A549 (cell line): ENCODE data around the gene WDR13. TPM values are rescaled to one million over a fixed set of nuclear protein-coding genes. Genes with fewer than 3 reads are reported as not detected.
"Not testable (repeated sequence)": the region's sequence is repeated elsewhere in the genome, so short reads cannot be mapped to it uniquely, and the experiment has no call there.

Source experiments
- ATAC-seq, 2 experiments: fragments of 200-7000 bp in 1 of 2; fragments of >200 bp in 1 of 2; cut with Nextera tagmentation in 1 of 2; cut with Tn5 transposase in 1 of 2; 3 replicates each; pipeline versions ENCODE4 v1.8.0 to v1.9.1; 2018 to 2020; ENCODE audit warnings: mild to moderate bottlenecking in 1 of 2, moderate library complexity in 1 of 2
- CTCF ChIA-PET: fragments of 300-600 bp; sonication (Branson Sonifier 250); formaldehyde crosslinking; extraction: SDS; loops from one replicate; lab custom pipeline; 2021; ENCODE audit warnings: antibody characterized with exemption, inconsistent platforms; lab: Yijun Ruan, JAX
- POLR2A ChIA-PET: fragments of 350-600 bp; formaldehyde crosslinking; extraction: SDS; loops from one replicate; lab custom pipeline; 2021; ENCODE audit warnings: antibody characterized with exemption, inconsistent platforms; lab: Yijun Ruan, JAX
- DNase-seq, 2 experiments: peaks; one replicate each; pipeline versions ENCODE4 v3.0.0 to v3.0.0-alpha.2; 2011 to 2016; ENCODE audit warnings: low read depth in 1 of 2, low spot score in 1 of 2
- FAIRE-seq: peaks from 2 replicates; lab custom pipeline; 2011; peaks lifted over from hg19 to GRCh38; lab: Jason Lieb, UNC
- H3K27ac ChIP-seq, 2 experiments: fragments of >200 bp; sonication (Bioruptor Twin); formaldehyde crosslinking; 3 replicates each; pipeline ENCODE4 v1.5.1; 2016 to 2017
- H3K4me1 ChIP-seq: fragments of >200 bp; sonication (Bioruptor Twin); formaldehyde crosslinking; 3 replicates; pipeline ENCODE4 v1.6.1; 2016
- H3K4me2 ChIP-seq: fragments of >200 bp; sonication (Bioruptor Twin); formaldehyde crosslinking; 3 replicates; pipeline ENCODE4 v1.6.1; 2016
- H3K4me3 ChIP-seq: fragments of >200 bp; sonication (Bioruptor Twin); formaldehyde crosslinking; 3 replicates; pipeline ENCODE4 v1.5.1; 2016
- H3K9me3 ChIP-seq: fragments of >200 bp; sonication (Bioruptor Twin); formaldehyde crosslinking; 3 replicates; pipeline ENCODE4 v1.6.1; 2016
- EHMT2 ChIP-seq: fragments of 200-600 bp; sonication (generic); IDR thresholded peaks from 2 replicates; pipeline ENCODE4 v1.6.1; 2016; ENCODE audit warnings: antibody characterized with exemption, low read depth, mild to moderate bottlenecking, moderate library complexity
- FOSB ChIP-seq: fragments of 250-450 bp; sonication (Bioruptor Pico); IDR thresholded peaks from 2 replicates; pipeline ENCODE4 v1.5.0; 2020; ENCODE audit warnings: mild to moderate bottlenecking, moderate library complexity
- FOSL2 ChIP-seq, 2 experiments: fragments of 450-650 bp in 1 of 2; fragments of >200 bp in 1 of 2; sonication (Bioruptor Twin) in 1 of 2; formaldehyde crosslinking; IDR thresholded peaks; 2 replicates each; pipeline versions ENCODE4 v1.5.0 to v1.6.1; 2016 to 2020; ENCODE audit warnings: mild to moderate bottlenecking in 1 of 2, moderate library complexity in 1 of 2
- HDAC2 ChIP-seq: fragments of 200-600 bp; sonication (generic); IDR thresholded peaks from 2 replicates; pipeline ENCODE4 v1.6.1; 2016
- JUN ChIP-seq, 2 experiments: fragments of >200 bp; sonication (Bioruptor Twin); formaldehyde crosslinking; IDR thresholded peaks; 2 replicates in 1 of 2; 3 replicates in 1 of 2; pipeline ENCODE4 v1.6.1; 2016 to 2017
- NR3C1 ChIP-seq: fragments of >200 bp; sonication (Bioruptor Twin); formaldehyde crosslinking; IDR thresholded peaks from 3 replicates; pipeline ENCODE4 v1.6.1; 2017
- PHF8 ChIP-seq: fragments of 200-600 bp; sonication (generic); IDR thresholded peaks from 2 replicates; pipeline ENCODE4 v1.6.1; 2016; ENCODE audit warnings: low read depth, mild to moderate bottlenecking, antibody characterized with exemption, moderate library complexity, borderline replicate concordance
- POLR2A ChIP-seq: IDR thresholded peaks from 2 replicates; pipeline ENCODE4 v1.6.1; 2012; ENCODE audit warnings: mild to moderate bottlenecking, low read length
- POLR2AphosphoS2 ChIP-seq: conservative IDR thresholded peaks from 2 replicates; pipeline ENCODE4 v1.6.1; 2012; ENCODE audit warnings: low read length, improper control_type of control experiment, inconsistent platforms
- SMC3 ChIP-seq: fragments of >200 bp; sonication (Bioruptor Twin); formaldehyde crosslinking; IDR thresholded peaks from 3 replicates; pipeline ENCODE4 v1.6.1; 2018; ENCODE audit warnings: inconsistent platforms
- TFCP2L1 ChIP-seq: fragments of 250-450 bp; sonication (Bioruptor Pico); IDR thresholded peaks from 2 replicates; pipeline ENCODE4 v1.5.0; 2021; ENCODE audit warnings: mild to moderate bottlenecking
- ZSCAN20 ChIP-seq: fragments of 250-450 bp; sonication (Bioruptor Pico); IDR thresholded peaks from 2 replicates; pipeline ENCODE4 v1.8.0; 2022; ENCODE audit warnings: mild to moderate bottlenecking, moderate library complexity
- WGBS: methylation state at CpG from one replicate; pipeline ENCODE4 v1.1.6; 2017; ENCODE audit errors: missing lambda C conversion rate; 5-methylcytosine and 5-hydroxymethylcytosine counted together
- polyA plus RNA-seq, 4 experiments: library from polyadenylated mRNA; depleted of rRNA in 3 of 4; stranded (reverse); fragments of >200 nt; fragmentation: RNase III in 1 of 4; extraction: RNeasy Plus Mini Kit Qiagen cat#74134 plus additional on column Dnase treatment in 1 of 4; gene quantifications; 2 replicates in 3 of 4; 3 replicates in 1 of 4; pipeline ENCODE4 v1.2.3, GENCODE V29; 2011 to 2017
- TF ChIP-seq, protein P1 (sequence below): fragments of >200 bp; sonication (Bioruptor Twin); formaldehyde crosslinking; IDR thresholded peaks from 2 replicates; pipeline ENCODE4 v1.6.1; 2016
- TF ChIP-seq, protein P2 (sequence below): fragments of 150-350 bp; IDR thresholded peaks from 2 replicates; pipeline ENCODE4 v1.6.1; 2014; ENCODE audit warnings: low read depth, mild to moderate bottlenecking, low read length
- TF ChIP-seq, protein P3 (sequence below): fragments of >200 bp; sonication (Bioruptor Twin); formaldehyde crosslinking; IDR thresholded peaks from 3 replicates; pipeline ENCODE4 v1.5.1; 2016
- TF ChIP-seq, protein P4 (sequence below): fragments of 450-650 bp; IDR thresholded peaks from 2 replicates; pipeline ENCODE4 v1.6.1; 2014; ENCODE audit warnings: antibody characterized with exemption

Gene WDR13
- polyA plus RNA-seq, 2 of the 4 experiments (the other 2 are of a cell fraction), result 32.4 to 51.9 TPM

DNA sequence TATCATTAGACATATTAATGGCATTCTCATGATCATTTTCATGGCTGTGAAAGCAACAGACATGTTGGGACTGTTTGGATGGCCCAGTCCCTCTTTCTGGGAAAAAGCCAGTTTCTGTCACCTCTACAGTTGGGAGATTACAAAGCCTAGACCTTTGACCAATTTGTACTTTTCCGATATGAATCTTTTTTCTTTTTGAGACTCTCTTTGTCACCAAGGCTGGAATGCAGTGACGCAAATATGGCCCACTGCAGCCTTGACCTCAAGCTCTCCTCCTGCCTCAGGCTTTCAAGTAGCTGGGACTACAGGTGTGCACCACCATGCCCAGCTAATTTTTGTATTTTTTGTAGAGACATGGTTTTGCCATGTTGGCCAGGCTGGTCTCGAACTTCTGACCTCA is 48.4 kb upstream of the WDR13 start:
- H3K4me1 ChIP-seq, result no peaks in the 10 kb centered on the region
- FAIRE-seq (no peak), DNase-seq (no peak), ATAC-seq (no peak)
- H3K27ac ChIP-seq, result no peak overlapping the region
- no peak overlapping the region for H3K4me2 ChIP-seq
- TF ChIP-seq PHF8 (no peak), TFCP2L1 (CRISPR knock-in tag) (no peak)
- CTCF ChIA-PET, result no interaction called here
- H3K9me3 ChIP-seq, result no peaks in the 10 kb centered on the region
- POLR2A ChIA-PET, result interaction anchor here (1.2 to 2.0 kb wide), 2 partner anchors 9 to 25 kb away, joined by 3 to 6 read pairs; partner anchors contain the start of genes RBM3 and TBC1D25
- H3K4me3 ChIP-seq, result no peak overlapping the region
- WGBS, result 88% methylated on average over 3 of the region's 3 CpGs

DNA sequence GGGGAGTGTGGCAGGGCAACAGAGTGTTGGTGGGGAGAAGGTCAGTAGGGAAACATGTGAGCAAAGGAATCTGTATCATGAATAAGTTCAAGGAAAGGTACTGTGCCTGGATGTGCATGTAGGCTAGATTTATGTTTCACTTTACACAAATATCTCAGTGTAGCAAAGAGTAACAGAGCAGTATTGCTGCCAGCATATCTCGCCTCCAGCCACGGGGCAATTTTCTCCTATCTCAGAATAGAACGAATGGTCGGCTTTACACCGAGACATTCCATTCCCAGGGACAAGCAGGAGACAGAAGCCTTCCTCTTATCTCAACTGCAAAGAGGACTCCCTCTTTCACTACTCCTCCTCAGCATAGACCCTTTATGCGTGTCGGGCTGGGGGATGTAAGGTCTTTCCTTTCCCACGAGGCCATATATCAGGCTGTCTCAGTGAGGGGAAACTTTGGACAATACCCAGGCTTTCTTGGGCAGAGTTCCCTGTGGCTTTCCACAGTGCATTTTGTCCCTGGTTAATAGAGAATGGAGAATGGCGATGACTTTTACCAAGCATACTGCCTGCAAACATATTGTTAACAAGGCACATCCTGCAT is 41.5 kb upstream of the WDR13 start:
- H3K4me3 ChIP-seq, POLR2A ChIA-PET, CTCF ChIA-PET, H3K9me3 ChIP-seq, ATAC-seq, H3K27ac ChIP-seq, DNase-seq, FAIRE-seq, H3K4me1 ChIP-seq, H3K4me2 ChIP-seq: not testable (repeated sequence)
- 94% methylated on average over 9 of the region's 9 CpGs for WGBS

DNA sequence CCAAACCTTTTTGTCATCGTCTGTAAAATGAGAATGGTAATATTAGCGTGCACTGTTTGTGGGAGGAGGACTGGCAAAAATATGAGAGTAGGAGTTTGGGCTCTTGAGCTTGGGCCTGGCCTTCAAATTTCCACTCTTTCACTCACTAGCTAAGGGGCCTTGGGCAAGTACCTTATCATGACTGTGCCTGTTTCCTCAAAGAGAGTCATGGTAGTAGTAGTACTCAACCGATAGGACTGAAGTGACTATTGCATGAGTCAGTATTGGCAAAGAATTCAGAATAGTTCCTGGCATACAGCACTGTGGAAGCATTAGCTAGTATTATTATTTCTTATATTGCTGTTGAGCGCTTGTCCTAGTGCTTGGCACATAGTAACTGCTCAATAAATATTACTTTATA is 39.0 kb upstream of the WDR13 start:
- peak; percentile 36 to 47 for DNase-seq
- POLR2A ChIA-PET, result interaction anchor here (0.8 to 1.2 kb wide), 2 partner anchors 16 to 19 kb away, joined by 4 to 5 read pairs; partner anchors contain the start of genes RBM3 and TBC1D25

DNA sequence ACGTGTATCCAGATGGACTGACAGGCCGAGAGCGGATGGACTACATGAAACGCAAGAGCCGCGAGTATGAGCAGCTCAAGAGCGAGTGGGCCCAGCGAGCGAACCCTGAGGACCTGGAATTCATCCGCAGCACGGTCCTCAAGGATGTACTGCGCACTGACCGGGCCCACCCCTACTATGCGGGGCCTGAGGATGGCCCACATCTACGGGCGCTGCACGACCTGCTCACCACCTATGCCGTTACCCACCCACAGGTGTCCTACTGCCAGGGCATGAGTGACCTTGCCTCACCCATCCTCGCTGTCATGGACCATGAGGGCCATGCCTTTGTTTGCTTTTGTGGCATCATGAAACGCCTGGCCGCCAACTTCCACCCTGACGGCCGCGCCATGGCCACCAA is 37.7 kb upstream of the WDR13 start:
- CTCF ChIA-PET, result interaction anchor here (0.7 kb wide), 1 partner anchor 12 kb away, joined by 3 read pairs; no protein-coding TSS in a partner anchor
- POLR2A ChIA-PET, result no interaction called here
- WGBS, result 93% methylated on average over 19 of the region's 24 CpGs
- no peak overlapping the region for H3K4me2 ChIP-seq
- FAIRE-seq (no peak), DNase-seq (no peak), ATAC-seq (no peak)
- TF ChIP-seq NR3C1 (no peak), POLR2AphosphoS2 (no peak), SMC3 (no peak), JUN (IDR thresholded peaks at IDR 0.05) (no peak), EHMT2 (no peak), ZSCAN20 (CRISPR knock-in tag) (no peak), HDAC2 (no peak), FOSB (no peak), POLR2A (no peak)
- TF ChIP-seq, protein P1, sequence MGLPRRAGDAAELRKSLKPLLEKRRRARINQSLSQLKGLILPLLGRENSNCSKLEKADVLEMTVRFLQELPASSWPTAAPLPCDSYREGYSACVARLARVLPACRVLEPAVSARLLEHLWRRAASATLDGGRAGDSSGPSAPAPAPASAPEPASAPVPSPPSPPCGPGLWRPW, result no peak
- TF ChIP-seq, protein P2, sequence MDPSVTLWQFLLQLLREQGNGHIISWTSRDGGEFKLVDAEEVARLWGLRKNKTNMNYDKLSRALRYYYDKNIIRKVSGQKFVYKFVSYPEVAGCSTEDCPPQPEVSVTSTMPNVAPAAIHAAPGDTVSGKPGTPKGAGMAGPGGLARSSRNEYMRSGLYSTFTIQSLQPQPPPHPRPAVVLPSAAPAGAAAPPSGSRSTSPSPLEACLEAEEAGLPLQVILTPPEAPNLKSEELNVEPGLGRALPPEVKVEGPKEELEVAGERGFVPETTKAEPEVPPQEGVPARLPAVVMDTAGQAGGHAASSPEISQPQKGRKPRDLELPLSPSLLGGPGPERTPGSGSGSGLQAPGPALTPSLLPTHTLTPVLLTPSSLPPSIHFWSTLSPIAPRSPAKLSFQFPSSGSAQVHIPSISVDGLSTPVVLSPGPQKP, result no peak
- TF ChIP-seq, protein P3, sequence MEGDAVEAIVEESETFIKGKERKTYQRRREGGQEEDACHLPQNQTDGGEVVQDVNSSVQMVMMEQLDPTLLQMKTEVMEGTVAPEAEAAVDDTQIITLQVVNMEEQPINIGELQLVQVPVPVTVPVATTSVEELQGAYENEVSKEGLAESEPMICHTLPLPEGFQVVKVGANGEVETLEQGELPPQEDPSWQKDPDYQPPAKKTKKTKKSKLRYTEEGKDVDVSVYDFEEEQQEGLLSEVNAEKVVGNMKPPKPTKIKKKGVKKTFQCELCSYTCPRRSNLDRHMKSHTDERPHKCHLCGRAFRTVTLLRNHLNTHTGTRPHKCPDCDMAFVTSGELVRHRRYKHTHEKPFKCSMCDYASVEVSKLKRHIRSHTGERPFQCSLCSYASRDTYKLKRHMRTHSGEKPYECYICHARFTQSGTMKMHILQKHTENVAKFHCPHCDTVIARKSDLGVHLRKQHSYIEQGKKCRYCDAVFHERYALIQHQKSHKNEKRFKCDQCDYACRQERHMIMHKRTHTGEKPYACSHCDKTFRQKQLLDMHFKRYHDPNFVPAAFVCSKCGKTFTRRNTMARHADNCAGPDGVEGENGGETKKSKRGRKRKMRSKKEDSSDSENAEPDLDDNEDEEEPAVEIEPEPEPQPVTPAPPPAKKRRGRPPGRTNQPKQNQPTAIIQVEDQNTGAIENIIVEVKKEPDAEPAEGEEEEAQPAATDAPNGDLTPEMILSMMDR, result no peak
- TF ChIP-seq, protein P4, sequence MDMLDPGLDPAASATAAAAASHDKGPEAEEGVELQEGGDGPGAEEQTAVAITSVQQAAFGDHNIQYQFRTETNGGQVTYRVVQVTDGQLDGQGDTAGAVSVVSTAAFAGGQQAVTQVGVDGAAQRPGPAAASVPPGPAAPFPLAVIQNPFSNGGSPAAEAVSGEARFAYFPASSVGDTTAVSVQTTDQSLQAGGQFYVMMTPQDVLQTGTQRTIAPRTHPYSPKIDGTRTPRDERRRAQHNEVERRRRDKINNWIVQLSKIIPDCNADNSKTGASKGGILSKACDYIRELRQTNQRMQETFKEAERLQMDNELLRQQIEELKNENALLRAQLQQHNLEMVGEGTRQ, result no peak
- H3K27ac ChIP-seq, result no peak overlapping the region
- H3K4me1 ChIP-seq, result no peaks in the 10 kb centered on the region
- H3K4me3 ChIP-seq, result no peak overlapping the region
- H3K9me3 ChIP-seq, result no peaks in the 10 kb centered on the region

More for the DNA sequence above, 39.0 kb upstream of the WDR13 start:
- FAIRE-seq (no peak), ATAC-seq (peak; percentile 82 to 89)
- TF ChIP-seq SMC3, result no peak
- TF ChIP-seq, protein P1, result no peak
- no peak for TF ChIP-seq FOSL2 (IDR thresholded peaks at IDR 0.05)
- 0 out of 2 replicates have a peak, but pooled peaks have one; percentile 45 for TF ChIP-seq FOSL2 (CRISPR knock-in tag; IDR thresholded peaks at IDR 0.05)
- CTCF ChIA-PET, result interaction anchor here (0.7 to 0.8 kb wide), 2 partner anchors 10 to 18 kb away, joined by 4 read pairs; partner anchors contain the start of gene TBC1D25
- no peak overlapping the region for H3K4me2 ChIP-seq
- H3K4me3 ChIP-seq, result no peak overlapping the region
- no peak overlapping the region for H3K27ac ChIP-seq
- H3K4me1 ChIP-seq, result no peaks in the 10 kb centered on the region
- no peaks in the 10 kb centered on the region for H3K9me3 ChIP-seq
- WGBS, result 69% methylated on average over 4 of the region's 4 CpGs
